ENCODE measurements around the gene RNU6-8.
A peak's percentile ranks its signal among the peaks of the same experiment; 100 is the strongest.

The RNU6-8 gene

DNA sequence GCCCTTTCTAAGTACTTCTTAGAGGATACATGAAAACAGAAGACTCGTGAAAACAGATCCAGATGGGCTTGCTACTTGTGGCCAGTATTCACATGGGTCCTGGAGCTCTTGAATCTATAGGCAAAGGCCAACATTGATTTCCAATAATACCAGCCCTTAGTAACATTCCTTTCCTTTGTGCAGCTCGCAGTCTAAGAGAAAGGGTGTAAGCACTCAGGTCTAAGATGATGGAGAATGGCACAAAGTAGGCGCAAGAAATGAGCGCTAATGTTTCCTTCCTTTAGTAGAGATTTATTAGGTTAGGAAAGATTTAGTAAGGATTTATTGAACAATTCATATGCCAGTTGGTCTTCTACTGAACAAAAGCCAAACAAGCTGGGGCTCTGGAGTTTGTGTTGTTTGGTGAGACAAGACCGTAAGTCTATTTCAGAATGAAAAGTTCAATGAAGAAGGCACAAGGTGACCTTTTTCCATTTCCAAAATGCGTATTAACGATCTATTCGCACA lies 525 bp downstream of the RNU6-8 start:
- DNase-seq: no peak

DNA sequence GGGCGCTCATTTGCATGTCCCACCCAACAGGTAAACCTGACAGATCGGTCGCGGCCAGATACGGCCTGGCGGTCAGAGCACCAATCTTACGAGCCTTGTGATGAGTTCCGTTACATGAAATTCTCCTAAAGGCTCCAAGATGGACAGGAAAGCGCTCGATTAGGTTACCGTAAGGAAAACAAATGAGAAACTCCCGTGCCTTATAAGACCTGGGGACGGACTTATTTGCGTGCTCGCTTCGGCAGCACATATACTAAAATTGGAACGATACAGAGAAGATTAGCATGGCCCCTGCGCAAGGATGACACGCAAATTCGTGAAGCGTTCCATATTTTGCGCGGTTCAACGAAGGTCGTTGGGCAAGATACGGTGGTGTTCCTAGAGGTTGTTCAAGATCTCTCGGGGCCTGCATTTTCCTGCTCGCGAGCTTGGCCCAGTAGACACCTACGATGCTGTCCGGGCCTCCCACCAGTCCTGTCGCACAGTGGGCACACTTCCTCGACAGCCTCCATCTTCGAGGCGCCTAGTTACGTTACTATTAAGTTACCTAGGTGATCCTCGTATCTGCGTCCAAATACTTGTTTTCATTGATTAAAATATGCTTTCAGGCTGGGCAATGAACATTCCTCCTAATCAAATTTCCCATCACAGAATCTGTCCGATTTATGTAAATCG lies 1.1 kb downstream of the RNU6-8 start, which contains the start of gene RNU6-7:
TSS of gene RNU6-7 (plus strand) at position 230 of the 675 bp plus-strand sequence.
- peak; percentile 29 for DNase-seq

DNA sequence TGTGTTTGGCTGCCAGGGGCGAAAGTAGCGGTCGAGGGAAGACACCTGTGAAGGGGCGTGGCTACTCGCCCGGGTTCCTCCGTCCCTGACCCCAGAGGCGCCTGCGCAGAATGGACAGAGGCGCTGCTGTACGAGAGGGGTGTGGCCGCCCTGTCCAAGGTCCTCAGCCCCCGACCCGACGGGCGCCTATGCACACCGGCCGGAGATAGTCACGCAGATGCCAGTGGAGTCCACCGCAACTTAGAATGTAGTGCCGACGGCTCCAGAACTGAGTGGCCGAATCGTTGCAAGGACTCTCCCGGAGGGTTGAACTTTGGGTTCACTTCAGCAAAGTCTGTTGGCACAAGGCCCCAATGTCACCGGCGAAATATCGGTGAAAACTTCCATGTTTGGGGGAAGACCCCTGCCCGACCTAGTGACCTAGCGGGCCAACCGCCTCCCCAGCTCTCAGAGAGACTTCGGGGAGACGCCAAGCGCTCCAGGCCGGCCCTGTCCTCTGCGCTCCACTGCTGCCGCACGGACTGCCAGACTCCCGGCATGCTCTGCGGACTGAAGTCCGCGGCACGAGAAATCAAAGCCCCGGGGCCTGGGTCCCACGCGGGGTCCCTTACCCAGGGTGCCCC lies 1.8 kb downstream of the RNU6-8 start:
- DNase-seq: peak; percentile 77

- no peak for DNase-seq
Observed at GRCh38 chr14:32200368-32201192, 2.5 kb downstream of the RNU6-8 start.

- peak; percentile 39 for DNase-seq
Observed at GRCh38 chr14:32197919-32198318, 5.2 kb downstream of the RNU6-8 start.

DNA sequence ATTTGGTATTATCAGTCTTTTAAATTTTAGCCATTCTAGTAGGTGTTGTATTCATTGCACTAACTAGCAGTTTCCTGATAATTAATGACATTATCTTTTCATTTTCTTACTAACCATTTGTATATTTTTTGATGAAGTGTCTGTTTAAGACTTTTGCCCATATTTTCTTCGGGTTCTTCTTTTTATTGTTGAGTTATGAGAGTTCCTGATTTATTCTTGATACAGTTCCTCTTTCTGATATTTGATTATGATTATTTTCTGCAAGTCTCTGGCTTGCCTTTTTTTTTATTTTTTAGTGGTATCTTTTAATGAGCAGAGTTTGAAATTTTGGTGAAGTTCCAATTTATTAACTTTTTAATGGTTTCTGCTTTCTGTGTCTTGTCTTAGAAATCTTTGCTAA lies 7.4 kb downstream of the RNU6-8 start:
- no peak for DNase-seq

GRCh38 chr14:32193532-32193931 lies 9.5 kb downstream of the RNU6-8 start:
- no peak for DNase-seq

DNA sequence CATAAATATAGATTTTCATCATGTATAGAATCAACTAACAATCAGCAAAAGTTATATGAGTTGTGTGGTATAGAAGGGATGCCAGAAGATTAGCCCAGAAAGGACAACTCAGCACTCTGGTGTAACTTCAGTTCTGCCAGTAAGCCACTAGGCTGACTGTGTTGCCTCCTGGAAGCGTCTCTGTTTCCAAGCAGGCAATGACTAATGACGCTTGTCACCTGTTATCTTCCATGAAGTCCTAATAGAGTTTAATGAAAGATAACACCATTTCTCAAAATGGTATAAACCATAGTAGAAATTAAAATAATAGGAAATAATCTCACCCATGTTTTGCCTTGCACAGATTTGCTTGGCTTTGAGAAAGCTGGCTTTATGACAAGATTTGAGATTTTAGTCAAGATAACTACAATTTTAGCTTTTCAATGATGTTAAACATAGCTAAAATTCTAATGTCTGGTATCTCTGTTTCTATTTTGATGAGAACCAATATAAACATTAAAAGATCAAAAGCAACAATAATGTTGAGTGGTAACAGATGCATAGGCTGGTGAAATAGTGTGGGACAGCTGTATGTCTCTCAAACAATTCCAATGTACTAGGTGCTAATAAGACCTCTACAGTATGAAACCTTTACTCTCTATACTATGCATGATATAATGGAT lies 10.2 kb downstream of the RNU6-8 start:
- DNase-seq: peak; percentile 30

GRCh38 chr14:32190673-32191072 lies 12.4 kb downstream of the RNU6-8 start:
- no peak for DNase-seq

GRCh38 chr14:32189811-32190210 lies 13.3 kb downstream of the RNU6-8 start:
- no peak for DNase-seq

DNA sequence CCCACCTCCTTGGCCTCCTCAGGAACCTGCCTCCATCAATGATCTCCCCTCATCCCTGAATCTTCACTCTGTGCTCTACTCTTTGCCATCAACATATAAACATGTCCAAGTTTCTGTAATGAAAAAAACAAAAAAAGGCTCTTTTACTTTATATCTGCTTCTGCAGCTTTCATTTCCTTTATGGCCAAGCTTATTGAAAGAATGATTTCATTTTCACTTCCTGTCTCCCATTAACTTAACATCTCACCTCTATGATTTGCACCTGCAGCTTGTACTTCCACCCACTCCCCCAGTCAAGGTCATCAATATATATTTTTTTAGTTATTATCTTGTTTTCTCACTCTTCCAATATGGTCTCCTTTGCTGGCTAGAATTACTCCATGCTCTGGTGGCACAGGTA lies 16.8 kb downstream of the RNU6-8 start:
- DNase-seq: no peak

- no peak for DNase-seq
Observed at GRCh38 chr14:32185097-32185496, 18.0 kb downstream of the RNU6-8 start.

DNA sequence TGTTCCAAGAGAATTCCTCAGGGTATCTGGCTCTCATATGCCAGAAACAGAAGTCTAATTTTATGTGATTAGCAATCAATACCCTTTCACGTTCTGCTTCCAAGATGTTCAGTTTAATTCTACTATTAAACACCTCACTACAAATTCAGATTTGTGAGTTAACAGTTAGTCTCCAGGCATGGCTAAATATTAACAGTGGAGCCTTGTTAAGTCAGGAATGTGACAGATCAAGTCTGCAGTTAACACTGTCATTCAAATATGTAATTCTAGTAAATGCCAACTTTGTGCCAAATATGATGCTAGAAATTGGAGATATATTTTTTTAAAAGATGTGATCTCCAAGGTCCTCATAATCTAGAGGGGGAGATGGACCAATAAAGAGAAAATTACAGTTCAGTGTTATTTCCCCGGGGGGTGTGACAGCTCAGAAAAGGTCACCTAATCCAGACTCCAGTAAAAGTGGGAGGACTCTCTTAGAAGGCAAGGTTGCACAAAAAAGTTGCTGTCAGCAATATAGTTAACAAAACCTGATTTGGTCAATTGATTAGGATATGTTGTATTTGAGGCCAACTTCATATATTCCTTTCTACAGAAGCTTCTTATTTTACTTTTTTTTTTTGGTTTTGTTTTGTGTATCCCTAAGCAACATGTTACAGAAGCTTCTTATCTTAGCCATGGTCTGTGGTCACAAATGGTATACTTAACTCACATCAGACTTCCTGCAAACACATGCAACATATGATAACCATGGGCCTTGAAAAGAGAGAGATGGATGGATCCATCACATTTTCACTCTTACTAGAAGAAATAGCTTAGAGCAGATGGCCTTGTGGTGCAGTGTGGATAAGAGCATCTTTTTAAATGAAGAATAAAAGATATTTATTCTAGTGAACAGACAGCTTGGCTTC lies 19.7 kb downstream of the RNU6-8 start:
- no peak for DNase-seq

GRCh38 chr14:32171469-32171868 lies 31.6 kb downstream of the RNU6-8 start:
- DNase-seq: no peak

DNA sequence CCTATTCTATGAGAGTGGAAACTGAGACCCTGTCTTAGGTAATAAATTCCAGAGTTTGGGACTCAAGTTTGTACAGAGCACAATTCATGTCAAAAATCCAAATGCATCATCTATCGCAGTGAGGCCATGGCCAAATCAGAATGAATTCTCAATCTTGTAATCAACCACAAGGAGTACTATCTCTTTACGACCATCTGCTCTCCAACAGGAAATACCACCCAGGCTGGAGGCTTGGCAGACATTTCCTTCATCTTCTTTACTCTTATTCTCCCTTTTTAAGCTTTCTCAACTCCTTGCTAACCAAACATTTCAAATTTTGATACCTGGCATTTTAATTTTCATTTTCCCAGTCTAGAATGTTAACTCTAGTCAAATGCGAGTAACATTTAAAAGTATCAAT lies 33.9 kb downstream of the RNU6-8 start:
- DNase-seq: no peak

DNA sequence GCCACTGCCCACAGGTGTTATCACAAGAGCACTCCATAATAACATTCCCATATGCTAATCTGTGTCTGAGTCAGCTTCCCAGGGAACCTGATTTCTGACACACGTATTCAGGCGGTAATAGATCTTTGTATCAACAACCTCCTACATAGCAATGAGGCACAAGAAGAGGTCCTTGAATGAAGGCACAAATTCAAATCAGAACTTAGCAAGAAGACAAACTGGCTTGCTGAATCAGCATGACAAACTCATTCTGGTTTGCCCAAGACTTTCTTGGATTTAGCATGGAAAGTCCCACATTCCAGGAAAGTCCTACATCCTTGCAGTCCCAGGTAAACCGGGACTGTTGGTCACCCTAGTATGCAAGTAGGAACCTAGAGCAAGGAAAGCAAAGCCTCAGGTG lies 35.2 kb downstream of the RNU6-8 start:
- DNase-seq: no peak

GRCh38 chr14:32166924-32167323 lies 36.1 kb downstream of the RNU6-8 start:
- no peak for DNase-seq

GRCh38 chr14:32166029-32166428 lies 37.0 kb downstream of the RNU6-8 start:
- DNase-seq: no peak
